Heart left ventricle (tissue), 13 donors: ENCODE data around the gene GPR173.

Source experiments
- CTCF ChIP-seq, 12 donors: fragments of 200-600 bp; sonication (generic) in 4 of 12; IDR thresholded peaks; one replicate each; pipeline versions ENCODE4 v1.5.0 to v1.8.0; 2018 to 2022; ENCODE audit warnings: antibody characterized with exemption in 12 of 12, mild to moderate bottlenecking in 5 of 12
- POLR2A ChIP-seq, 2 donors: fragments of 450-650 bp; IDR thresholded peaks; one replicate each; pipeline ENCODE4 v1.6.1; 2017; ENCODE audit warnings: antibody characterized with exemption in 2 of 2, mild to moderate bottlenecking in 2 of 2, moderate library complexity in 2 of 2
- donor health status: ischemic (EF 13 %, LVEDD 7.1; RV severe dilation, severe dysfunction).
- donor health status: DM: no; HTN: yes; CAD: no.
- donor health status: DM: no; HTN: no; CAD: no.
- donor health status: ischemic (EF 25% LVEDD 6.9; RV normal size, moderate dysfunction).
- donor health status: ischemic (EF 25% LVEDD 5.7; RV mildly dilated, moderate dysfunction).
- donor health status: ischemic (EF 35%, LVEDD 5.7; RV mildly dilated, moderate dysfunction).
- donor health status: nonischemic (EF 11% LVEDD 7.7; RV severe dilation, severe dysfunction).
- donor health status: DM: yes; HTN: yes; CAD: no.
- donor health status: PGD.
- donor health status: ischemic (EF 29% LVEDD 5.4; RV normal size, mild dysfunction).
- donor health status: nonischemic (EF 23%, LVEDD 6.1; RV moderate dilation, normal function).

GRCh38 chrX:53126377-53126776 is 77.8 kb downstream of the GPR173 start:
- TF ChIP-seq CTCF (IDR thresholded peaks at IDR 0.05) (no peak), POLR2A (IDR thresholded peaks at IDR 0.05) (no peak)
